Activated T-cell treated with anti-CD3 and anti-CD28 coated beads, Interleukin-2, amount 50 U/mL, for 24 hours (primary cell): ENCODE measurements around the gene ABCC10.
"Not testable (repeated sequence)": the region's sequence is repeated elsewhere in the genome, so short reads cannot be mapped to it uniquely, and the experiment has no call there.

Source experiments
- DNase-seq: peaks from one replicate; pipeline ENCODE4 v3.0.0-alpha.2; 2020
- H3K27ac Mint-ChIP-seq: 2 replicates; pipeline ENCODE4 v1.8.0; 2020; ENCODE audit warnings: mild to moderate bottlenecking, mixed read lengths
- H3K27me3 Mint-ChIP-seq: 2 replicates; pipeline ENCODE4 v1.8.0; 2020; ENCODE audit warnings: mixed read lengths
- H3K36me3 Mint-ChIP-seq: 2 replicates; pipeline ENCODE4 v1.8.0; 2020; ENCODE audit warnings: low read depth, mixed read lengths
- H3K4me1 Mint-ChIP-seq: 2 replicates; pipeline ENCODE4 v1.8.0; 2020; ENCODE audit warnings: low read depth, mixed read lengths
- H3K4me3 Mint-ChIP-seq: 2 replicates; pipeline ENCODE4 v1.8.0; 2020; ENCODE audit warnings: mild to moderate bottlenecking, moderate library complexity, mixed read lengths
- H3K9me3 Mint-ChIP-seq: 2 replicates; pipeline ENCODE4 v1.8.0; 2020; ENCODE audit warnings: mixed read lengths

The ABCC10 gene

DNA sequence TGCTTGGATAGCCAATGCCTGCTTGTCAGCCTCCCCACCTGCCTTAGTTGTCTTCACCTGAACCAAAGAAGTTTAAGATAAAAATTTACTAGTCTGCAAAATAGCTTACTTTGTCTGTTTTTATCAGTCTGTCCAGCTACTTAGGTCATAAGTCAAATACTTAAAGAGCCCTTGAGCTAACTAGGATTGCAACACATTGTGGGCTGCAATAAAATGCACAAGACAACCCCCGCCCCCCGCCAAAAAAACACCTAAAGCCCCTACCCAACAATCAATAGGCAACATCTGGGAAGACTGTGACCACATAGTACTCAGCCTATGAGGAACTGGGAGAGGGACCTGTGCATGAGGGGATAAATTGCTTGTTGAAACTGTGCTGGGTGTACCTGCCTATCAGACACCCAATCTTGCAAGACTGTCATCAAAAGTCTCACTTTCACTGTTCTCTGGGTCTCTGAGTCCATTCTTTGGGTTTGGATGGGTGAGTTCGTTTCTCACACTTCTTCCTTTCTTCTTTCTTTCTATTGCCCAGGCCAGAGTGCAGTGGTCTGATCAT, 27.3 kb upstream of the ABCC10 start:
- Mint-ChIP-seq H3K9me3 (no peaks in the 10 kb centered on the region), H3K4me1 (peaks cover 2% of the 10 kb centered on the region), H3K4me3 (no peak overlapping the region), H3K27me3 (peaks cover under 1% of the 10 kb centered on the region), H3K36me3 (no peaks in the 10 kb centered on the region), H3K27ac (no peak overlapping the region)
- no peak for DNase-seq

DNA sequence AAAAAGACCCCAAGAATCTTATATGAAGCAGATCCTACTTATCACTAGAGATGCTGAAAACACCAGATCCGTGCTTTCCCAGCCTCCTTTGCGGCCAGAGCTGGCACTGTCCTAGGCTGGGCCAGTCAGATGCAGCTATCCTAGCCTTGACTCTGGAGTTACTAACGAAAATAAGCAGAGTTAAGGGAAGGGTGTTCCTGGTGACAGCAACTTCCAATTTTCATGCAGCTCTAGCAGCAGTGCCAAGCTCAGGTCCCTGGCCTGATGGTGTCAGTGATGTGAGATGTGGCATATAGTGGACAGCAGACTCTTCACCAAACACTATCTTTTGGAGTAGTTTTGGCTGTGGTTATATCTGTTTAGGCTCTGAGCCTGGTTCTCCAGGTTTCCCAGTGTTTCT, 25.6 kb upstream of the ABCC10 start:
- no peaks in the 10 kb centered on the region for H3K9me3 Mint-ChIP-seq
- no peaks in the 10 kb centered on the region for H3K36me3 Mint-ChIP-seq
- peaks cover 4% of the 10 kb centered on the region for H3K27me3 Mint-ChIP-seq
- H3K4me1 Mint-ChIP-seq: peaks cover 2% of the 10 kb centered on the region
- H3K4me3 Mint-ChIP-seq: no peak overlapping the region
- no peak overlapping the region for H3K27ac Mint-ChIP-seq
- no peak for DNase-seq

DNA sequence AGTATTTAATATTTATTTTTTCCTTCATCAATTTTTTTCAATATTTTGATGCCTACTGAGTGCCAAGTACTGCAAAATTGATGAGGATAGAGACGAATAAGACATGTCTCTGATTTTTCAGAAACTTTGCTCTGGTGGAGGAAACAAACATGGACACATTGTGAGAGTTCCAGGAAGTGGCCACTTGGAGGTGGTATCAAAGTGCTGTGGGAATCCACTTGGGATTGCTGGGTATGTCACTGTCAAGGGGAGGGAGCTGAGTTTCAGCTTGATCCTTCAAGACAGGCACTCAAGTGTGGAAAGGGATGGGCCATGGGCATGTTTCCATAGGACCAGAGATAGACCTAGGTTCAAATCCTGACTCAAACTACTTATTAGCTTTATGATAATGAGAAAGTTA, 24.5 kb upstream of the ABCC10 start:
- Mint-ChIP-seq H3K4me3 (no peak overlapping the region), H3K36me3 (no peaks in the 10 kb centered on the region)

DNA sequence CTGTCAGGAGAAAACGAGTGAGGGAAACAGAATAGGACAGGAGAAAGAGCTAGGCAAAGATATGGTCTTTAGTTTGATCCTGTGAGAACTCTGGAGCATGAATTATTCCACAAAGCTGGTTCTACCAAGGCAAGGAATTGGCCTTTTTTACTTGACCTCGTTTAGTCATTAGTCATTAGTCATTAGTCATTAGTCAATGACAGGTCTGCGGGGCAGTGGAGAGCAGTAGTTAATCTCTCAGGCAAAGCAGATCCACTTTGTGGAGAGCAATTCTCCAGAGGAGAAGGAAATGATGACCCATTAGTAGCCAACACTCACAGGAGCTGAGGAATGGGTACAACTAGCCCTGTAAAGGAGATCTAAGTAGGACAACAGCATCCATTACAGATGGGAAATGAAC, 22.0 kb upstream of the ABCC10 start:
- no peak overlapping the region for H3K27ac Mint-ChIP-seq
- no peak overlapping the region for H3K4me3 Mint-ChIP-seq
- H3K27me3 Mint-ChIP-seq: peaks cover 4% of the 10 kb centered on the region
- H3K36me3 Mint-ChIP-seq: no peaks in the 10 kb centered on the region
- DNase-seq: no peak
- H3K4me1 Mint-ChIP-seq: no peaks in the 10 kb centered on the region
- H3K9me3 Mint-ChIP-seq: no peaks in the 10 kb centered on the region

More for the DNA sequence above, 24.5 kb upstream of the ABCC10 start:
- peaks cover 4% of the 10 kb centered on the region for H3K27me3 Mint-ChIP-seq
- H3K27ac Mint-ChIP-seq: no peak overlapping the region
- no peaks in the 10 kb centered on the region for H3K9me3 Mint-ChIP-seq
- DNase-seq: no peak
- peaks cover 1% of the 10 kb centered on the region for H3K4me1 Mint-ChIP-seq

DNA sequence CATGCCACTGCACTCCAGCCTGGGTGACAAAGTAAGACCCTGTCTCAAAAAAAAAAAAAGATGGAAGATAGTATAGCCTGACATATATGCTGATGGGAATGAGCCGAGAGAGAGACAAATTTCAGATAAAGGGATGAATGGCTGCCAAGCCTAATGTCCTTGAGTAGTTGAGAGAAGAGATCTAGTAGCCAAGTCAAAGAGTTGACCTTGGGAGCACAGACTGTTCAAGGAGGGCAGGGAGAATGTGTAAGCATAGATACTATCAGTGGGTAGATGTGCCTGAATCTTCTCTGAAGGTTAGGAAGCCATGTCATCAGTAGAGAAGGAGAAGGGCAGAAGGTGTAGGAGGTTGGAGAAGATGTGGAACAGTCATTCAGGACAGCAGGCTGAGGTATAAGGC, 20.0 kb upstream of the ABCC10 start:
- no peaks in the 10 kb centered on the region for H3K36me3 Mint-ChIP-seq
- DNase-seq: no peak
- H3K27me3 Mint-ChIP-seq: peaks cover 4% of the 10 kb centered on the region
- no peak overlapping the region for H3K27ac Mint-ChIP-seq
- H3K9me3 Mint-ChIP-seq: no peaks in the 10 kb centered on the region
- no peaks in the 10 kb centered on the region for H3K4me1 Mint-ChIP-seq
- H3K4me3 Mint-ChIP-seq: no peak overlapping the region

DNA sequence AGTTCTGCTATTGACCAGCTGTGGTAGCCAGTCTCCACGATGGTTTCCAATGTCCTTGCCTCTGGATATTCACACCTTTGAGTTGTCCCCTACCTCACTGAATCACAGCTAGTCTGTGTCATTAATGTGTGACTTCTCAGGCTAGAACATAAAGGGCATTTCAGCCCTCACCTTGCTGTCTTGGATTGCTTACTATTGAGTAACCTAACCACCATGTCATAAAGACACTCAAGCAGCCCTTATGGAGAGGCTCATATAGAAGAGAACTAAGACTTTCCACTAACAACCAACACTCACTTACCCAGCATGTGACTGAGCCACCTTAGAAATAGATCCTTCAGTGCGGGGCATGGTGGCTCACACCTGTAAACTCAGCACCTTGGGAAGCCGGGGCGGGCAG, 19.1 kb upstream of the ABCC10 start:
- Mint-ChIP-seq H3K4me1 (no peaks in the 10 kb centered on the region), H3K27me3 (peaks cover 4% of the 10 kb centered on the region), H3K9me3 (no peaks in the 10 kb centered on the region), H3K4me3 (no peak overlapping the region), H3K27ac (no peak overlapping the region), H3K36me3 (no peaks in the 10 kb centered on the region)
- DNase-seq: no peak

DNA sequence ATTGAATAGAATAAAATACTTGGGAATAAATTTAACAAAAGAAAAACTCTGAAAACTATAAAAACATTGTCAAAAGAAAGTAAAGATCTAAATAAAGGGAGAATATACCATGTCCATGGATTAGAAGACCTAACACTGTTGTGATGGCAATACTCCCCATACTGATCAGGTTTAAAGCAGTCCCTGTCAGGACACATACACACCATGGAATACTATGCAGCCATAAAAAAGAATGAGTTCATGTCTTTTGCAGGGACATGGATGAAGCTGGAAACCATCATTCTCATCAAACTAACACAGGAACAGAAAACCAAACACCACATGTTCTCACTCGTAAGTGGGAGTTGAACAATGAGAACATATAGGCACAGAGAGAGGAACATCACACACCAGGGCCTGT, 16.6 kb upstream of the ABCC10 start:
- H3K4me3 Mint-ChIP-seq, H3K36me3 Mint-ChIP-seq, H3K9me3 Mint-ChIP-seq, H3K27me3 Mint-ChIP-seq, DNase-seq, H3K4me1 Mint-ChIP-seq, H3K27ac Mint-ChIP-seq: not testable (repeated sequence)

DNA sequence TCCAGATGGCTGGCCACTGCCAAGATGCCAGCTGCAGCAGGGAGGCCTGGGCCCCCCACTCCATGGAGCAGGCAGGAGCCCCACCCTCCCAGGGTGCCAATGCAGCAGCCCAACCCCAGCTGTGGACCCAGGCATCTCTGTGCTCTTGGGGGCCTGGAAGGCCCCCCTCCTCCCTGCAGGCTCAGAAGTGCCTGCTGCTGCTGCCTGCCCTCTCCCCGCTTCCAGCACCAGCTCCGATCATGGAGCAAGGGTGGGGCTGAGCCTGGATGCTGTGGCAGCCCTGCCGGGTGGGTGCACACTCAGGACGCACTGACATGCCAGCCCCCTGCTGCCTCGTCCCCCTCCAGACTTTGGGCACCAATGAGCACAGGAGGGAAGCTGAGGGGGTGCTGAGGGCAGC, 14.8 kb upstream of the ABCC10 start:
- Mint-ChIP-seq H3K9me3 (no peaks in the 10 kb centered on the region), H3K4me3 (no peak overlapping the region), H3K27ac (no peak overlapping the region), H3K27me3 (no peaks in the 10 kb centered on the region), H3K36me3 (no peaks in the 10 kb centered on the region), H3K4me1 (no peaks in the 10 kb centered on the region)
- DNase-seq: no peak

DNA sequence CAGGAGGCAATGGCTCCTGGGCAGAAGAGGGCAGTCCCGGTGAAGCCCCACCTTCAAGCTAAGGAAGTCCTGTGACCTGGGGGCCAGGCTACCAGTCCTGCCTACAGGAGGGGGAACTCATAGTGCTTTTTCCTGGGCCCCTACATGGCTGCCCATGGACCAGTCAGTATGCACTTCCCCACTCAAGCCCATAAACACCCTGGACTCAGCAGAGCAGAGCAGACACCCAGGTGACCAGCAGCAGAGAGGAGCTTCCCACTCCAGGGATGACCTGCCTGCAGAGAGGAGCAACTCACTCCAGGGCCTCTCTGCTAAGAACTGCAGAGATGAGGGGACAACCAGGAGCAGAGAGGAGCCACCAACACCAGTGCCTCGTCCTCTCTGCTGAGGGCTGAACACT, 14.3 kb upstream of the ABCC10 start:
- Mint-ChIP-seq H3K36me3 (no peaks in the 10 kb centered on the region), H3K4me1 (no peaks in the 10 kb centered on the region), H3K27me3 (no peaks in the 10 kb centered on the region), H3K4me3 (no peak overlapping the region), H3K9me3 (no peaks in the 10 kb centered on the region), H3K27ac (no peak overlapping the region)
- no peak for DNase-seq

DNA sequence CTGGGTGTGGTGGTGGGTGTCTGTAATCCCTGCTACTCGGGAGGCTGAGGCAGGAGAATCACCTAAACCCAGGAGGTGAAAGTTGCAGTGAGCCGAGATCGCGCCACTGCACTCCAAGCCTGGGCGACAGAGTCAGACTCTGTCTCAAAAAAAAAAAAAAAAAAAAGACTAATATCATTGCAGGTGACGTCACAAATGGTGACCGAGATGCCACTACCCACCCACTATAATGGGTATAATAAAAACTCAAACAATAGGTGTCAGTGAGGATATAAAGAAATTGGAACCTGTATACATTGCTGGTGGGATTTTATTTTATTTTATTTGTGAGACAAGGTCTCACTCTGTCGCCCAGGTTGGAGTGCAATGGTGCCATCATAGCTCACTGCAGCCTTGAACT, 12.1 kb upstream of the ABCC10 start:
- not testable (repeated sequence) for DNase-seq, H3K27ac Mint-ChIP-seq, H3K4me3 Mint-ChIP-seq, H3K9me3 Mint-ChIP-seq, H3K27me3 Mint-ChIP-seq, H3K4me1 Mint-ChIP-seq, H3K36me3 Mint-ChIP-seq

DNA sequence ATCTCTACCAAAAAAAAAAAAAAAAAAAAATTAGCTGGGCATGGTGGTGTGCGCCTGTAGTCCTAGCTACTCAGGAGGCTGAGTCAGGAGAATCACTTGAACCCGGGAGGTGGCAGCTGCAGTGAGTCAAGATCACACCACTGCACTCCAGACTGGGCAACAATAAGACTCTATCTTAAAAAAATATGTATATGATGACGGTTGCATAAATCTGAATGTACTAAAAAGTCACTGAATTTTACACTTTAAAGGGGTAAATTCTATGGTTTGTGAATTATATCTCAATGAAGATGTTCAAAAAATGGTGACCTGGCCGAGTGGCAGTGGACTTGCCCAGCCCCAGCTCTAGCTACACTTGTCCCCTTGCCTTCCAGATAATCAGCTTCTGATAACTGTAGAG, 10.4 kb upstream of the ABCC10 start:
- no peaks in the 10 kb centered on the region for H3K4me1 Mint-ChIP-seq
- H3K27ac Mint-ChIP-seq: no peak overlapping the region
- no peak for DNase-seq
- no peak overlapping the region for H3K4me3 Mint-ChIP-seq
- no peaks in the 10 kb centered on the region for H3K36me3 Mint-ChIP-seq
- H3K9me3 Mint-ChIP-seq: no peaks in the 10 kb centered on the region
- H3K27me3 Mint-ChIP-seq: peaks cover 3% of the 10 kb centered on the region

DNA sequence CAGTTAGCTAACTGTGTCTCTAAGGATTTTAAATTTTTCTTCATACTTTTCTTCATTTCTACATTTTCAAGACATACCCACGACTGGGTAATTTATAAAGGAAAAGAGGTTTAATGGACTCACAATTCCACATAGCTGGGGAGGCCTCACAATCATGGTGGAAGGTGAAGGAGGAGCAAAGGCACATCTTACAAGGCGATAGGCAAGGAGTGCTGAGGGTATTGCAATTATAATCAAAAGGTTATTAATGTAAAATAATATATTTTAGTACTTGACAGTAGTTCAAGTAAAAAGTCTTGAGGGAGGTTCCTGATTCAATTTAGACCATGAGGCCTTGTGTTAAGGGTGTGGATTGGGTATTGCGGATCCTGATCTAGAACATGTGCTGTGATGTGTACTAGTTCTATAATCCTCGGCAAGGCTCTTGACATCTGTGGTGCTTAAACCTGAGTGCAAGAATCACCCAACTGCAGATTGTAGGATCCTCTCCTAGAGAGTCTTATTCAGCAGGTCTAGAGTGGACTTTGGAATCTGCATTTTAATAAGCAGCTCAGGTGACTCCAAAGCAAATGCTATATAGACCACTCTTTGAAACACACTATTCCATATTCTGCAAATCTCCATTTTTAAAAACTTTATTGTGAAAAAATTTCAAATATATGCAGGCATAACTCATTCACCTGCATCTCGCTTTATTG, 7.2 kb upstream of the ABCC10 start:
- Mint-ChIP-seq H3K9me3 (no peaks in the 10 kb centered on the region), H3K4me1 (no peaks in the 10 kb centered on the region), H3K27me3 (peaks cover 3% of the 10 kb centered on the region), H3K36me3 (no peaks in the 10 kb centered on the region), H3K4me3 (no peak overlapping the region), H3K27ac (no peak overlapping the region)
- no peak for DNase-seq

DNA sequence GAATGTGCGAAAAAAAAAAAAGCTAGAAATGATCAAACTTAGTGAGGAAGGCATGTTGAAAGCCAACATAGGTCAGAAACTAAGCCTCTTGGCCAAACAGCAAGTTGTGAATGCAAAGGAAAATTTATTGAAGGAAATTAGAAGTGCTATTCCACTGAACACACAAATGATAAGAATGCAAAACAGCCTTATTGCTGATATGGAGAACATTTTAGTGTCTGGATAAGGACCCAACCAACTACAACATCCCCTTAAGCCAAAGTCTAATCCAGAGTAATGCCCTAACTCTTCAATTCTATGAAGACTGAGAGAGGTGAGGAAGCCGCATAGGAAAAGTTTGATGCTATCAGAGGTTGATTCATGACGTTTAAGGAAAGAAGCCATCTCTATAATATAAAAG, 5.5 kb upstream of the ABCC10 start:
- Mint-ChIP-seq H3K4me1 (peaks cover 3% of the 10 kb centered on the region), H3K27ac (no peak overlapping the region), H3K9me3 (no peaks in the 10 kb centered on the region), H3K4me3 (no peak overlapping the region), H3K36me3 (no peaks in the 10 kb centered on the region), H3K27me3 (peaks cover 3% of the 10 kb centered on the region)
- DNase-seq: no peak

DNA sequence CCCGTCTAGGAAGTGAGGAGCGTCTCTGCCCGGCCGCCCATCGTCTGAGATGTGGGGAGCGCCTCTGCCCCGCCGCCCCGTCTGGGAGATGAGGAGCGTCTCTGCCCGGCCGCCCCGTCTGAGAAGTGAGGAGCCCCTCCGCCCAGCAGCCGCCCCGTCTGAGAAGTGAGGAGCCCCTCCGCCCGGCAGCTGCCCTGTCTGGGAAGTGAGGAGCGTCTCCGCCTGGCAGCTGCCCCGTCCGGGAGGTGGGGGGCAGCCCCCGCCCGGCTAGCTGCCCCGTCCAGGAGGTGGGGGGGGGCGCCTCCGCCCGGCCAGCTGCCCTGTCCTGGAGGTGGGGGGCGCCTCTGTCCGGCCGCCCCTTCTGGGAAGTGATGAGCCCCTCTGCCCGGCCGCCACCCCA, 2.3 kb upstream of the ABCC10 start:
- H3K27me3 Mint-ChIP-seq, DNase-seq, H3K9me3 Mint-ChIP-seq, H3K27ac Mint-ChIP-seq, H3K4me3 Mint-ChIP-seq: not testable (repeated sequence)
- peaks cover 19% of the 10 kb centered on the region for H3K4me1 Mint-ChIP-seq
- peaks cover 12% of the 10 kb centered on the region for H3K36me3 Mint-ChIP-seq

DNA sequence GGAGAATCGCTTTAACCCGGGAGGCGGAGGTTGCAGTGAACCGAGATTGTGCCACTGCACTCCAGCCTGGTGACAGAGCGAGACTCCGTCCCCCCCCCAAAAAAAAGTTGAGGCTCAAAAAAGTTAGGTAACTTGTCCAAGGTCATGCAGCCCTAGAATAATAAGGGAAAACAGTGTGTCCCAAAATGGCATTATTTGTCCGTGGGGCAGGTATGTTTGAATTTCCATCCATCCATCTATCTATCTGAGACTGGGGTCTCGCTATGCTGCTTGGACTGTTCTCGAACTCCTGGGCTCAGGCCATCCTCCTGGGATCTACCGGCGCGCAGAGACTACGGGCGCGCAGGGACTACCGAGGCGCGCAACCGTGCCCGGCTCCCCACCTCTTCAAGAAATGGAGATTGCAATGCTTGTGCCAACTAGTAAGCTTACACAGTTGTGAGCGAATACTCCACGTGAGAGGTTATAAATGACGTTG, 374 bp upstream of the ABCC10 start:
- peaks cover 26% of the 10 kb centered on the region for H3K36me3 Mint-ChIP-seq
- DNase-seq: no peak
- H3K27ac Mint-ChIP-seq: peak overlapping the region; percentile 99
- H3K4me1 Mint-ChIP-seq: peaks cover 25% of the 10 kb centered on the region
- H3K9me3 Mint-ChIP-seq: no peaks in the 10 kb centered on the region
- no peaks in the 10 kb centered on the region for H3K27me3 Mint-ChIP-seq
- peak overlapping the region; percentile 96 for H3K4me3 Mint-ChIP-seq
